Neural cell (in vitro differentiated cells): ENCODE results near the gene CACNA1D. TPM values are rescaled to one million over a fixed set of nuclear protein-coding genes. Genes with fewer than 3 reads are reported as not detected.

Source experiments
- H2AFZ ChIP-seq: fragments of 200-600, 300-800 bp; sonication (generic), shearing (Covaris generic); 2 replicates; pipeline ENCODE4 v1.6.0; 2014; ENCODE audit warnings: low read depth, mild to moderate bottlenecking, antibody characterized with exemption, low read length, moderate library complexity
- H3F3A ChIP-seq: fragments of 200-600 bp; shearing (Covaris generic); 2 replicates; pipeline ENCODE4 v1.6.1; 2016; ENCODE audit warnings: mild to moderate bottlenecking, moderate library complexity, mixed read lengths, antibody characterized with exemption, low read length; ENCODE audit not compliant: insufficient read depth, poor library complexity, severe bottlenecking
- H3K27ac ChIP-seq: fragments of 200-600, 300-800 bp; sonication (generic), shearing (Covaris generic); 2 replicates; pipeline ENCODE4 v1.5.1; 2014; ENCODE audit warnings: mild to moderate bottlenecking, low read length, moderate library complexity
- H3K27me3 ChIP-seq: fragments of 300-800, 200-600 bp; sonication (generic), shearing (Covaris generic); 2 replicates; pipeline ENCODE4 v1.6.0; 2014; ENCODE audit warnings: mild to moderate bottlenecking, low read depth, low read length, moderate library complexity; ENCODE audit not compliant: insufficient read depth
- H3K36me3 ChIP-seq: fragments of 300-800, 200-600 bp; sonication (generic), shearing (Covaris generic); 2 replicates; pipeline ENCODE4 v1.5.1; 2014; ENCODE audit warnings: mild to moderate bottlenecking, antibody characterized with exemption, low read length, moderate library complexity; ENCODE audit not compliant: insufficient read depth
- H3K4me2 ChIP-seq: fragments of 300-800, 200-600 bp; sonication (generic), shearing (Covaris generic); 2 replicates; pipeline ENCODE4 v1.6.0; 2014; ENCODE audit warnings: mild to moderate bottlenecking, low read length
- H3K4me3 ChIP-seq: fragments of 300-800, 200-600 bp; sonication (generic), shearing (Covaris generic); 2 replicates; pipeline ENCODE4 v1.5.1; 2014; ENCODE audit warnings: mild to moderate bottlenecking, low read length, moderate library complexity
- H3K79me2 ChIP-seq: fragments of 200-600 bp; shearing (Covaris generic); replicated peaks from 2 replicates; pipeline ENCODE4 v1.6.0; 2014; ENCODE audit warnings: mild to moderate bottlenecking, low read length, moderate library complexity; ENCODE audit not compliant: insufficient read depth
- H3K9ac ChIP-seq: fragments of 300-800, 200-600 bp; sonication (generic), shearing (Covaris generic); 2 replicates; pipeline ENCODE4 v1.6.1; 2016; ENCODE audit warnings: mild to moderate bottlenecking, low read length, mixed read lengths
- H3K9me2 ChIP-seq: fragments of 200-600 bp; shearing (Covaris generic); 2 replicates; pipeline ENCODE4 v1.6.1; 2016; ENCODE audit warnings: mild to moderate bottlenecking, low read length, mixed read lengths; ENCODE audit not compliant: insufficient read depth
- H3K9me3 ChIP-seq: fragments of 200-600, 300-800 bp; sonication (generic), shearing (Covaris generic); 2 replicates; pipeline ENCODE4 v1.6.1; 2016; ENCODE audit warnings: mild to moderate bottlenecking, mixed run types, low read length, moderate library complexity, mixed read lengths
- H4K20me1 ChIP-seq: fragments of 200-600 bp; shearing (Covaris generic); 2 replicates; pipeline ENCODE4 v1.6.1; 2016; ENCODE audit warnings: mild to moderate bottlenecking, mixed run types; ENCODE audit not compliant: insufficient read depth
- CTCF ChIP-seq: fragments of 450-650 bp; IDR thresholded peaks from 2 replicates; pipeline ENCODE4 v1.5.1; 2014; ENCODE audit warnings: antibody characterized with exemption, mild to moderate bottlenecking, moderate library complexity; ENCODE audit not compliant: poor library complexity, severe bottlenecking
- EP300 ChIP-seq: fragments of 450-650 bp; conservative IDR thresholded peaks from 2 replicates; pipeline ENCODE4 v1.6.1; 2014; ENCODE audit warnings: antibody characterized with exemption, mild to moderate bottlenecking, moderate library complexity; ENCODE audit not compliant: poor library complexity, severe bottlenecking
- EZH2 ChIP-seq: fragments of 200-600, 300-800 bp; shearing (Covaris generic), sonication (generic); IDR thresholded peaks from 2 replicates; pipeline ENCODE4 v1.6.1; 2014; ENCODE audit warnings: antibody characterized with exemption, low read length, borderline replicate concordance, mild to moderate bottlenecking; ENCODE audit not compliant: insufficient read depth, poor library complexity, severe bottlenecking
- MXI1 ChIP-seq: fragments of 450-650 bp; conservative IDR thresholded peaks from 2 replicates; pipeline ENCODE4 v1.6.1; 2014; ENCODE audit warnings: antibody characterized with exemption, mild to moderate bottlenecking; ENCODE audit not compliant: poor library complexity, severe bottlenecking
- POLR2AphosphoS5 ChIP-seq: IDR thresholded peaks from 2 replicates; pipeline ENCODE4 v1.6.1; 2012
- RAD21 ChIP-seq: fragments of 450-650 bp; conservative IDR thresholded peaks from 2 replicates; pipeline ENCODE4 v1.6.1; 2014; ENCODE audit warnings: antibody characterized with exemption, mild to moderate bottlenecking, moderate library complexity
- REST ChIP-seq: IDR thresholded peaks from 2 replicates; pipeline ENCODE4 v1.6.1; 2012; ENCODE audit warnings: borderline replicate concordance
- SMC3 ChIP-seq: fragments of 450-650 bp; conservative IDR thresholded peaks from 2 replicates; pipeline ENCODE4 v1.6.1; 2014; ENCODE audit warnings: antibody characterized with exemption, mild to moderate bottlenecking, moderate library complexity; ENCODE audit not compliant: poor library complexity
- TAF1 ChIP-seq: IDR thresholded peaks from 2 replicates; pipeline ENCODE4 v1.6.1; 2012; ENCODE audit warnings: low read depth
- polyA plus RNA-seq: library from polyadenylated mRNA; depleted of rRNA; stranded (reverse); fragments of >200 nt; gene quantifications from 2 replicates; pipeline ENCODE4 v1.2.3, GENCODE V29; 2014

Gene CACNA1D
- polyA plus RNA-seq, 1 donor from 2014 or later: 22.5 TPM

GRCh38 chr3:53689681-53690080 lies 195.3 kb downstream of the CACNA1D start:
- Histone ChIP-seq H3K9me3 (no peaks in the 10 kb centered on the region), H3K4me2 (no peak overlapping the region), H3K9ac (no peak overlapping the region), H3F3A (no peaks in the 10 kb centered on the region), H3K27ac (no peak overlapping the region), H3K36me3 (no peaks in the 10 kb centered on the region), H3K4me3 (no peak overlapping the region), H3K9me2 (no peaks in the 10 kb centered on the region), H4K20me1 (no peaks in the 10 kb centered on the region), H3K79me2 (no peaks in the 10 kb centered on the region), H3K27me3 (no peaks in the 10 kb centered on the region), H2AFZ (no peak overlapping the region)
- TF ChIP-seq TAF1 (no peak), MXI1 (no peak), EP300 (no peak), CTCF (no peak), EZH2 (no peak), RAD21 (no peak), REST (no peak), POLR2AphosphoS5 (no peak), SMC3 (no peak)

- Histone ChIP-seq H2AFZ (no peak overlapping the region), H3K27ac (peak overlapping the region; percentile 4), H3K9ac (no peak overlapping the region), H3K27me3 (no peaks in the 10 kb centered on the region), H3K4me3 (no peak overlapping the region), H4K20me1 (no peaks in the 10 kb centered on the region), H3F3A (no peaks in the 10 kb centered on the region), H3K36me3 (no peaks in the 10 kb centered on the region), H3K9me3 (no peaks in the 10 kb centered on the region), H3K79me2 (no peaks in the 10 kb centered on the region), H3K4me2 (no peak overlapping the region), H3K9me2 (no peaks in the 10 kb centered on the region)
- no peak for TF ChIP-seq REST
- TF ChIP-seq POLR2AphosphoS5: no peak
- TF ChIP-seq EZH2: no peak
- TF ChIP-seq TAF1: no peak
- TF ChIP-seq SMC3: no peak
Observed at GRCh38 chr3:53690521-53690920, 196.1 kb downstream of the CACNA1D start.
